Measurements from ENCODE around the gene TMOD1.
"Not testable (repeated sequence)": the region's sequence is repeated elsewhere in the genome, so short reads cannot be mapped to it uniquely, and the experiment has no call there.

Gene TMOD1

DNA sequence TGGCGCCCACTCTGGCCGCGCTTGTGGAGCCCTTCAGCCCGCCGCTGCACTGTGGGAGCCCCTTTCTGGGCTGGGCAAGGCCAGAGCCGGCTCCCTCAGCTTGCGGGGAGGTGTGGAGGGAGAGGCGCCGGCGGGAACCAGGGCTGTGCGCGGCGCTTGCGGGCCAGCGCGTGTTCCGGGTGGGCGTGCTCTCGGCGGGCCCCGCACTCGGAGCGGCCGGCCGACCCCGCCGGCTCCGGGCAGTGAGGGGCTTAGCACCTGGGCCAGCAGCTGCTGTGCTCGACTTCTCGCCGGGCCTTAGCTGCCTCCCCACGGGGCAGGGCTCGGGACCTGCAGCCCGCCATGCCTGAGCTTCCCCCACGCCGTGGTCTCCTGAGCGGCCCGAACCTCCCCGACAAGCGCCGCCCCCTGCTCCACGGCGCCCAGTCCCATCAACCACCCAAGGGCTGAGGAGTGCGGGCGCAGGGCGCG, 72.7 kb downstream of the TMOD1 start:
- H3K36me3 ChIP-seq (ENCODE audit: control insufficient read depth in 4 of 4, insufficient read depth in 4 of 4, low read length in 3 of 4); H3K27ac ChIP-seq (ENCODE audit: insufficient read depth in 1 of 2, low read depth in 1 of 2, low read length in 2 of 2, poor library complexity in 1 of 2, severe bottlenecking in 2 of 2); CTCF ChIA-PET; H3K9me3 ChIP-seq (ENCODE audit: control extremely low read depth in 1 of 5, control insufficient read depth in 4 of 5, insufficient read depth in 2 of 5, low read depth in 1 of 5, low read length in 4 of 5); H3K4me3 ChIP-seq (ENCODE audit: control insufficient read depth in 1 of 7, extremely low read depth in 1 of 7, insufficient read depth in 4 of 7, low read depth in 2 of 7, low read length in 6 of 7); POLR2A ChIA-PET; H3K27me3 ChIP-seq (replicated peaks in 2 of 5; ENCODE audit: control insufficient read depth in 4 of 5, insufficient read depth in 5 of 5, low read length in 4 of 5); DNase-seq: not testable (repeated sequence)
- WGBS (ENCODE audit: insufficient coverage) = 99% methylated on average over 26 of the region's 47 CpGs
- peaks cover 0 to 13% (median 7%) of the 10 kb centered on the region in 4 experiments for H3K4me1 ChIP-seq (ENCODE audit: control extremely low read depth in 1 of 4, control insufficient read depth in 4 of 4, insufficient read depth in 4 of 4, low read length in 3 of 4)

DNA sequence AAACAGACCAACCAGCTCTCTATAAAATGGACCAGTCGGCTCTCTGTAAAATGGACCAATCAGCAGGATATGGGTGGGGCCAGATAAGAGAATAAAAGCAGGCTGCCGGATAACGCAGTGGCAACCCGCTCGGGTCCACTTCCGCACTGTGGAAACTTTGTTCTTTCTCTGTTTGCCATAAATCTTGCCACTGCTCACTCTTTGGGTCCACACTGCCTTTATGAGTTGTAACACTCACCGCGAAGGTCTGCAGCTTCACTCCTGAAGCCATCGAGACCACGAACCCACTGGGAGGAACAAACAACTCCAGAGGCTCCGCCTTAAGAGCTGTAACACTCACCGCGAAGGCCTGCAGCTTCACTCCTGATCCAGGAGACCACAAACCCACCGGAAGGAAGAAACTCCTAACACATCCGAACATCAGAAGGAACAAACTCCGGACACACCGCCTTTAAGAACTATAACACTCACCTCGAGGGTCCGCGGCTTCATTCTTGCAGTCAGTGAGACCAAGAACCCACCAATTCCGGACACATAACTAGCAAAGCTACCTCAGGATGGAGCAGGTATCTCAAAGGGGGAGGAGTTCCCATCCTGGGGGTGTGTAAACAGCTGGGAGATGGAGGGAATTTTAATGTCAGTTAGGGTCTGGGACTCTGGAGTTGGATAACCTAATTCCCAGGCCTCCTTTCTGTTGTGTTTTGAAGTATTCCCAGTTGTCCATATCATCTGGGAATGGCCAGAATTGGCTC, 73.6 kb downstream of the TMOD1 start:
- DNase-seq = peak; percentile 32 to 80 (median 75)
- CTCF ChIA-PET = interaction anchor here (1.2 kb wide), 1 partner anchor 38 kb away, joined by 3 read pairs; no protein-coding TSS in a partner anchor

DNA sequence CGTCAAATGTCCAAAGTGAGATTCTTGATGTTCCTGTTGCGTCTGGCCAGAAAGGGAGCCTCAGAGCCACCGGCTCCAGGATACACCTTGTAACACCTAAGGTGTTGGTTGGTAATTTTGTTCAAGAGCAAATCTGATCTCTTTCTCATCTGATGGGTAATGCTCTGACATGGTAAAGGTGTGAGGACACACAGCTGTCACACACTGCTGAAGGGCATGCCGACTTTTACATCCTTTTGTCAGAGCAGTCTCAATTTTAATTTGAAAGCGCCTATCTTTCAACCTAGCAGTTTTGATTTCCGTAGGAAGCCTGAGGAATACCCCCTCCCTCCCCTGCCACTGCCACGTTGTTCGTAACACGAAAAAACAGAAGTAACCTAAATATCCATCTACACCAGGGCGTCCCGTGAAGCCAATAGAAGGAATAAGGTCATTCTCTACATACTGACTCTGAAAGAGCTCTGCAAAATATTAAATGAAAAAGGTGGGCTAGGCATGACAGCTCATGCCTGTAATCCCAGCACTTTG, 74.3 kb downstream of the TMOD1 start:
- ChIA-PET POLR2A (no interaction called here), CTCF (interaction anchor here (1.2 kb wide), 1 partner anchor 38 kb away, joined by 3 read pairs; no protein-coding TSS in a partner anchor)
- no peaks in the 10 kb centered on the region for H3K36me3 ChIP-seq (ENCODE audit: control insufficient read depth in 4 of 4, insufficient read depth in 4 of 4, low read length in 3 of 4)
- H3K4me3 ChIP-seq (ENCODE audit: control insufficient read depth in 1 of 7, extremely low read depth in 1 of 7, insufficient read depth in 4 of 7, low read depth in 2 of 7, low read length in 6 of 7) = peak overlapping the region in 5 of 7 experiments; percentile 16 to 61 (median 46)
- H3K9me3 ChIP-seq (ENCODE audit: control extremely low read depth in 1 of 5, control insufficient read depth in 4 of 5, insufficient read depth in 2 of 5, low read depth in 1 of 5, low read length in 4 of 5) = no peaks in the 10 kb centered on the region
- DNase-seq = peak in 2 of 3 donors; percentile 66 to 67
- H3K27ac ChIP-seq (ENCODE audit: insufficient read depth in 1 of 2, low read depth in 1 of 2, low read length in 2 of 2, poor library complexity in 1 of 2, severe bottlenecking in 2 of 2) = no peak overlapping the region
- peaks cover 0 to 2% (median 0%) of the 10 kb centered on the region in 5 experiments for H3K27me3 ChIP-seq (replicated peaks in 2 of 5; ENCODE audit: control insufficient read depth in 4 of 5, insufficient read depth in 5 of 5, low read length in 4 of 5)
- WGBS (ENCODE audit: insufficient coverage) = 64% methylated on average over 4 of the region's 11 CpGs
- peaks cover 0 to 13% (median 7%) of the 10 kb centered on the region in 4 experiments for H3K4me1 ChIP-seq (ENCODE audit: control extremely low read depth in 1 of 4, control insufficient read depth in 4 of 4, insufficient read depth in 4 of 4, low read length in 3 of 4)

More for the DNA sequence above, 73.6 kb downstream of the TMOD1 start:
- peak overlapping the region in 5 of 7 experiments; percentile 16 to 61 (median 46) for H3K4me3 ChIP-seq (ENCODE audit: control insufficient read depth in 1 of 7, extremely low read depth in 1 of 7, insufficient read depth in 4 of 7, low read depth in 2 of 7, low read length in 6 of 7)
- H3K4me1 ChIP-seq (ENCODE audit: control extremely low read depth in 1 of 4, control insufficient read depth in 4 of 4, insufficient read depth in 4 of 4, low read length in 3 of 4) = peaks cover 0 to 13% (median 7%) of the 10 kb centered on the region in 4 experiments
- POLR2A ChIA-PET; H3K27me3 ChIP-seq (replicated peaks in 2 of 5; ENCODE audit: control insufficient read depth in 4 of 5, insufficient read depth in 5 of 5, low read length in 4 of 5); H3K9me3 ChIP-seq (ENCODE audit: control extremely low read depth in 1 of 5, control insufficient read depth in 4 of 5, insufficient read depth in 2 of 5, low read depth in 1 of 5, low read length in 4 of 5); H3K36me3 ChIP-seq (ENCODE audit: control insufficient read depth in 4 of 4, insufficient read depth in 4 of 4, low read length in 3 of 4); H3K27ac ChIP-seq (ENCODE audit: insufficient read depth in 1 of 2, low read depth in 1 of 2, low read length in 2 of 2, poor library complexity in 1 of 2, severe bottlenecking in 2 of 2): not testable (repeated sequence)
- WGBS (ENCODE audit: insufficient coverage) = 63% methylated on average over 7 of the region's 21 CpGs

DNA sequence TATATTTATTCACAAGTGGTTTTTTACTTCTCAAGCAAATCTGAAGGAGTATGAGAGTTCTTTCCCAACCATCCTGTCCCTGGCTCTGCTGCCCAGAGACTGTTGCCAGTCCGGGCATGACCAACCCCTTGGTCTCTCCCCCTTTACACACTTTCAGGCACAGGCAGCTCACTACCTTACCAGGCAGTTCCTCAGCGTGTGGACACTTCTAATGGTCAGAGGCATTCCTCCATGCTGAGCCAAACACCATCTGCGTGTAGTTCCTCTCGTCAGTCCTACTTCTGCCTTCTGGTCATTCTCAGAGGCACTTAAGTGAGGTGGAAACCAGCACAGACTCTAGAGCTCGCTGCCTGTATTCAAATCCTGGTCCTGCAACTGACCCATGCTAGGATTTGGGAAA, 75.6 kb downstream of the TMOD1 start:
- Histone ChIP-seq H3K27ac (ENCODE audit: insufficient read depth in 1 of 2, low read depth in 1 of 2, low read length in 2 of 2, poor library complexity in 1 of 2, severe bottlenecking in 2 of 2) (no peak overlapping the region), H3K9me3 (ENCODE audit: control extremely low read depth in 1 of 5, control insufficient read depth in 4 of 5, insufficient read depth in 2 of 5, low read depth in 1 of 5, low read length in 4 of 5) (no peaks in the 10 kb centered on the region), H3K36me3 (ENCODE audit: control insufficient read depth in 4 of 4, insufficient read depth in 4 of 4, low read length in 3 of 4) (no peaks in the 10 kb centered on the region), H3K4me3 (ENCODE audit: control insufficient read depth in 1 of 7, extremely low read depth in 1 of 7, insufficient read depth in 4 of 7, low read depth in 2 of 7, low read length in 6 of 7) (no peak overlapping the region), H3K4me1 (ENCODE audit: control extremely low read depth in 1 of 4, control insufficient read depth in 4 of 4, insufficient read depth in 4 of 4, low read length in 3 of 4) (peaks cover 0 to 13% (median 7%) of the 10 kb centered on the region in 4 experiments), H3K27me3 (replicated peaks in 2 of 5; ENCODE audit: control insufficient read depth in 4 of 5, insufficient read depth in 5 of 5, low read length in 4 of 5) (peaks cover 0 to 2% (median 0%) of the 10 kb centered on the region in 5 experiments)
- WGBS (ENCODE audit: insufficient coverage) = 92% methylated on average over 4 of the region's 5 CpGs
- DNase-seq = no peak
- CTCF ChIA-PET = interaction anchor here (1.2 to 1.5 kb wide), 2 partner anchors 21 to 37 kb away, joined by 3 read pairs; no protein-coding TSS in a partner anchor
- POLR2A ChIA-PET = no interaction called here

DNA sequence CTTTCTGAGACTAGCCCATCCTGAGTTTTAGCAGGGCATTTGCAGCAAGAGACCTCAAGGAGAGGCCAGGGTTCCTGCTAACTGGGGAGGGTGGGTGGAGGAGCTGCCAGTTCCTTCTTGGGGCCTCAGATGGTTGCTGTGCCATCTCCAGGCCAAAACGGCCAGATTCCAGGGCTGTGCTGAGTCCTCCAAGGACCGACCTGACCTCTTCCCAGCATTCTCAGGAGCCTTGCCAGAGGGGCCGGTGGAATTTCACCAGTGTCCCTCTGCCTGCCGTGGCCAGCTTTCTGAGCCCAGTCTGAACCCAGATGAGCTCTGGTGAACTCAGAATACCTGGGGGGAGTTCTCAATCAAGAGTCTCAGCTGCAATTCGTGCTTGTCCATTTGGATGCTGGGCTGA, 77.4 kb downstream of the TMOD1 start:
- WGBS (ENCODE audit: insufficient coverage) = 95% methylated on average over 5 of the region's 5 CpGs
- DNase-seq = no peak
- ChIA-PET CTCF (interaction anchor here (1.7 kb wide), 1 partner anchor 20 kb away, joined by 7 read pairs; no protein-coding TSS in a partner anchor), POLR2A (no interaction called here)
- Histone ChIP-seq H3K4me3 (ENCODE audit: control insufficient read depth in 1 of 7, extremely low read depth in 1 of 7, insufficient read depth in 4 of 7, low read depth in 2 of 7, low read length in 6 of 7) (no peak overlapping the region), H3K27ac (ENCODE audit: insufficient read depth in 1 of 2, low read depth in 1 of 2, low read length in 2 of 2, poor library complexity in 1 of 2, severe bottlenecking in 2 of 2) (no peak overlapping the region), H3K27me3 (replicated peaks in 2 of 5; ENCODE audit: control insufficient read depth in 4 of 5, insufficient read depth in 5 of 5, low read length in 4 of 5) (peaks cover 0 to 2% (median 0%) of the 10 kb centered on the region in 5 experiments), H3K4me1 (ENCODE audit: control extremely low read depth in 1 of 4, control insufficient read depth in 4 of 4, insufficient read depth in 4 of 4, low read length in 3 of 4) (peaks cover 0 to 13% (median 7%) of the 10 kb centered on the region in 4 experiments), H3K9me3 (ENCODE audit: control extremely low read depth in 1 of 5, control insufficient read depth in 4 of 5, insufficient read depth in 2 of 5, low read depth in 1 of 5, low read length in 4 of 5) (no peaks in the 10 kb centered on the region), H3K36me3 (ENCODE audit: control insufficient read depth in 4 of 4, insufficient read depth in 4 of 4, low read length in 3 of 4) (no peaks in the 10 kb centered on the region)

DNA sequence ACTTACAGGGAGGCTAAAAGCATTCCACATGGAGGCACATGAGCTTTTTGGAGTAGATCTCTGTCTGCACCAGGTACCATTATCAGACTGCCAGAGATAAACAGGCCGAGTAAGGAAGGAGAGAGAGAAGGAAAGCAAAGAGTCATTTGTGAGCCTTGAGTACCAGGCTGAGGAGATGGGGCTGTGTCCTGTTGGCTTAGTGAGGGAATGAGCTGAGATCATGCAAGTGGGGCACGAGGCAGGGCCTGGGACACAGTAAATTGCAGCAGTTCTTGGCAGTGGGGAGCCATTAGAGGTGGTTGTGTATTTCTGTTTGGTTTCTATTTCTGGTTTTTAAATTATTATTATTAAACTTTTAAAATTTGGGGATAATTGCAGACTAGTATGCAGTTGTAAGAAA, 78.4 kb downstream of the TMOD1 start:
- H3K9me3 ChIP-seq (ENCODE audit: control extremely low read depth in 1 of 5, control insufficient read depth in 4 of 5, insufficient read depth in 2 of 5, low read depth in 1 of 5, low read length in 4 of 5) = no peaks in the 10 kb centered on the region
- peaks cover 0 to 2% (median 0%) of the 10 kb centered on the region in 5 experiments for H3K27me3 ChIP-seq (replicated peaks in 2 of 5; ENCODE audit: control insufficient read depth in 4 of 5, insufficient read depth in 5 of 5, low read length in 4 of 5)
- ChIA-PET POLR2A (no interaction called here), CTCF (interaction anchor here (1.0 to 1.7 kb wide), 2 partner anchors 15 to 19 kb away, joined by 3 to 7 read pairs; no protein-coding TSS in a partner anchor)
- H3K4me3 ChIP-seq (ENCODE audit: control insufficient read depth in 1 of 7, extremely low read depth in 1 of 7, insufficient read depth in 4 of 7, low read depth in 2 of 7, low read length in 6 of 7) = no peak overlapping the region
- no peak overlapping the region for H3K27ac ChIP-seq (ENCODE audit: insufficient read depth in 1 of 2, low read depth in 1 of 2, low read length in 2 of 2, poor library complexity in 1 of 2, severe bottlenecking in 2 of 2)
- H3K4me1 ChIP-seq (ENCODE audit: control extremely low read depth in 1 of 4, control insufficient read depth in 4 of 4, insufficient read depth in 4 of 4, low read length in 3 of 4) = peaks cover 0 to 11% (median 7%) of the 10 kb centered on the region in 4 experiments
- DNase-seq = no peak
- 94% methylated on average over 2 of the region's 2 CpGs for WGBS (ENCODE audit: insufficient coverage)
- H3K36me3 ChIP-seq (ENCODE audit: control insufficient read depth in 4 of 4, insufficient read depth in 4 of 4, low read length in 3 of 4) = no peaks in the 10 kb centered on the region

DNA sequence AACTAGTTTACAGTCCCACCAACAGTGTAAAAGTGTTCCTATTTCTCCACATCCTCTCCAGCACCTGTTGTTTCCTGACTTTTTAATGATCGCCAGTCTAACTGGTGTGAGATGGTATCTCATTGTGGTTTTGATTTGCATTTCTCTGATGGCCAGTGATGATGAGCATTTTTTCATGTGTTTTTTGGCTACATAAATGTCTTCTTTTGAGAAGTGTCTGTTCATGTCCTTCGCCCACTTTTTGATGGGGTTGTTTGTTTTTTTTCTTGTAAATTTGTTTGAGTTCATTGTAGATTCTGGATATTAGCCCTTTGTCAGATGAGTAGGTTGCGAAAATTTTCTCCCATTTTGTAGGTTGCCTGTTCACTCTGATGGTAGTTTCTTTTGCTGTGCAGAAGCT, 80.1 kb downstream of the TMOD1 start:
- no CpG with 5 or more reads among the region's 3 CpGs for WGBS (ENCODE audit: insufficient coverage)

More for the DNA sequence above, 80.1 kb downstream of the TMOD1 start:
- H3K27ac ChIP-seq (ENCODE audit: insufficient read depth in 1 of 2, low read depth in 1 of 2, low read length in 2 of 2, poor library complexity in 1 of 2, severe bottlenecking in 2 of 2); CTCF ChIA-PET; H3K4me1 ChIP-seq (ENCODE audit: control extremely low read depth in 1 of 4, control insufficient read depth in 4 of 4, insufficient read depth in 4 of 4, low read length in 3 of 4); POLR2A ChIA-PET; H3K27me3 ChIP-seq (replicated peaks in 2 of 5; ENCODE audit: control insufficient read depth in 4 of 5, insufficient read depth in 5 of 5, low read length in 4 of 5); H3K9me3 ChIP-seq (ENCODE audit: control extremely low read depth in 1 of 5, control insufficient read depth in 4 of 5, insufficient read depth in 2 of 5, low read depth in 1 of 5, low read length in 4 of 5); H3K36me3 ChIP-seq (ENCODE audit: control insufficient read depth in 4 of 4, insufficient read depth in 4 of 4, low read length in 3 of 4); H3K4me3 ChIP-seq (ENCODE audit: control insufficient read depth in 1 of 7, extremely low read depth in 1 of 7, insufficient read depth in 4 of 7, low read depth in 2 of 7, low read length in 6 of 7); DNase-seq: not testable (repeated sequence)

Data from common myeloid progenitor, CD34-positive (primary cell).